Astrocyte of the hippocampus (primary cell): ENCODE measurements around the gene JAG2.

Source experiments
- DNase-seq: peaks from one replicate; pipeline ENCODE4 v3.0.0; 2011; ENCODE audit warnings: low read depth, low spot score

JAG2 gene

GRCh38 chr14:105168496-105168978 is at the start of gene JAG2:
Gene JAG2 (minus strand): TSS chr14:105168776. CDS start chr14:105168420, 356 bp downstream.
- DNase-seq: peak; percentile 65

DNA sequence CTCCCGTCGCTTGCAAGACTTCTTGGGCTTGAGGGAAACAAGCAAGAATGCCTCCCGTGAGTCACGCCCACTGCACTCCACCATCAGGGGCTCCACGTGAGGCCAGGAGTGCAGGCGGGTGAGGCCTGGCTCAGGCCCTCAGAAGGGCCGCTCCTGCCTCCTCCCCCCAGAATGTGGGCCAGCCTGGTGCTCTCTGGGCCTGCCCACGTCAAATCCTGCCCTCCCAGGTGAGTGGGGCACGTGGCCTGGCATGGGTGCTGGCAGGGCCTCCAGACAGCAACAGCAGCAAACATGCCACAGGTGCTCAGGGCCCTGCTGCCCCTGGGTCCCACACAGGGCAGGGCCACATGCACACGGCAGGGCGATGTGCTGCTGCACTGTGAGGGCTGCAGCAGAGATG is 49.2 kb upstream of the JAG2 start:
- DNase-seq: no peak

DNA sequence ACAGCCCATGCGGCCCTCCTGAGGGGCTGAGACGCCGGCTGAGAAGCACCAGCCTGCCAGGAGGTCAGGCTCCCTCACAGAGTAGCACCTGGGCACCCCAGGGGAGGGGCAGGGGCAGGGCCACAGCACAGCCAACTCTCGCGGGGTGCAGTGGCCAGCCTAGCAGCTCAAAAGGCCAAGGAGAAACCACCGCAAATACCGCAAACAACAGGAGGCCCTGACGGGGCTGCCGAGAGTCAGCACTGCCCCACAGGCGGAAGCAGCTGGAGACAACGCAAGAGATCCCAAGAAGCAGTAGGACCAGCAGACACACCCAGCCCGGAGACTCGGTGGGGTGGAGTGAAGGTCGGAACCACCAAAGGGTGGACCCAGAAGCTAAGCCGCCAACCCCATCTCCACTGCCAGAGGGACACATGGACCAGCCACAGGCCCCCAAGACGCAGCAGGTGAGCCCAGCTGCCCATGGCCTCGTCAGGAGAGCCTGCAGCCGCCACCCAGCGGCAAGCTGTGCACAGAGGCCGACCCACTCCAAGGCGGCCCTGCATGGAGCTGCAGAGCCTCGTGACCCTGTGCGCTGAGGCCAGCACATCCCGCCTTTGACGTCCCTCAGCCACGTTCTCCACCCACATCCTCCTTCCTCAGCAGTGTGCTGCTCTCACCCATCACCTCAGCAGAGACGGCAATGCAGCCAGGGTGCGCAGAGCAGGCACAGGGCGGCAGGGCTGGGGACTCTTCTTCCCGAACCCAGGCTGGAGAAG is 48.1 kb upstream of the JAG2 start:
- no peak for DNase-seq

GRCh38 chr14:105215602-105216001 is 47.0 kb upstream of the JAG2 start:
- DNase-seq: no peak

- DNase-seq: no peak
These were observed 45.8 kb upstream of the JAG2 start for GRCh38 chr14:105214324-105214915.

DNA sequence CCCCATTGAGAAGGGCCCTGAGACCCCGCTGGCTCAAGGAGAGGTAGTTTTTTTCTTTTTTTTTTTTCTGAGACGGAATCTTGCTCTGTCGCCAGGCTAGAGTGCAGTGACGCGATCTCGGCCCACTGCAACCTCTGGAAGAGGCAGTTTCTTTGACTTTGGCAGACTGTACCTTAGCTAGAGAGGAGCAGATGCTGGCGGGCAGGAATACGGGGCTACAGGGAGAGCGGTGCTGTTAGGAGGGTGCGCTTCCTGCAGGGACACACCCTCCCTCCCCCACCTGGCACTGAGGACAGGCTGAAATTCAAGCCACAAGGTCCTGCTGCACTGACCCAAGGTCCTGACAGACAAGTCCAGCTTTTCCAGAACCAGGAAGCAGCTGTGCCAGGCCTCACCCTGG is 44.8 kb upstream of the JAG2 start:
- no peak for DNase-seq

GRCh38 chr14:105212541-105213300 is 44.1 kb upstream of the JAG2 start:
- no peak for DNase-seq

DNA sequence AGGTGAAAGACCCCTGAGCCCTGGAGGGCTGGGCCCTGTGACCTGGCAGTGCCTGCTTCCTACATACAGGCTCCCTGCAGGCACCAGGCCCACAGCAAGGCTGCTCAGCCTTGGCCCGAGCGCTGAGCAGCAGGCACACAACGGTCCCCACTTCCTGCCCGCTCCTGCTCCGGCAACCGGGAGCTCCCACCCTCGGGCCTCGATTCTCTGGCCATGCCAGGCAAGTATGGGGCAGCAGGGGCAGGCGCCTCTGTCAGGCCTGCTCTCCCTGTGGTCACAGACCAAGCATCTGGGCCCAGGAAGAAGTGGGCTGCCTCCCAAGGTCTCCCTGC is 43.1 kb upstream of the JAG2 start:
- DNase-seq: no peak

- no peak for DNase-seq
These were observed 42.6 kb upstream of the JAG2 start for GRCh38 chr14:105211086-105211757.

GRCh38 chr14:105210266-105211025 is 41.9 kb upstream of the JAG2 start:
- DNase-seq: no peak

DNA sequence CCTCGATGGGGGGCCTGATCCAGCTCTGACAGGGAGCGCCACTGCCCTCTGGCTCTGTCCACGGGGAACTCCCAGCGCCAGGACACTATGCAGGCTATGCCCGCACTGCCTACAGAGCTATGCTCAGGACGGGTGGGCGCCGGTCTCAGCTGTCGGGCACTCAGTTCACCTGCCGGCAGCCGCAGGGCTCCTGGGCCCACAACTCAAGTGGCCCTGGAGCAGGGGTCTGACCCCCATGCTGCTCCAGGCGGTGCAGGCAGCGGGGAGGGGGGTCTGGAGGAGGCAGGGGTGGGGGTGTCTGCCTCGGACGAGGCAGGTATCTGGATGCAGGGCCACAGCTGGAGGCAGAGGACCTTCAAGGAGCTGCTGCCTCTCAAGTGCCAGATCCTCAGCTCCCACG is 41.1 kb upstream of the JAG2 start:
- no peak for DNase-seq

- no peak for DNase-seq
These were observed 40.5 kb upstream of the JAG2 start for GRCh38 chr14:105209091-105209490.

DNA sequence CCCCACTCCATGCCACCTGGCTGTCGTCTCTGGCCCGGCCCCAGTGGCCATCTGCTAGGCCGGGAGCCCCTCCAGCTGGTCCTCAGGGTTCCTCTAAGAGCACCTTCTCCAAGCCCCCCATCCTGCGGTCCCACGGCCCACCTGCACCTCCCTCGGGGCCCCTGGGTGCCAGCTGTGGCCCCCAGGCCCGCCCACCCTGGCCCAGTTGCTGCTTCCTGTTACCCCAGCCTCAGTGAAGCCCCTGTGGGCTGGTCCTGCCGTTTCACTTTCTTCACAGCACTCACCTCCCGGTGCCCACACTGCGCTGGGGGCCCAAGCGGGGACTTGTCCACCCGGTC is 40.1 kb upstream of the JAG2 start:
- DNase-seq: no peak

DNA sequence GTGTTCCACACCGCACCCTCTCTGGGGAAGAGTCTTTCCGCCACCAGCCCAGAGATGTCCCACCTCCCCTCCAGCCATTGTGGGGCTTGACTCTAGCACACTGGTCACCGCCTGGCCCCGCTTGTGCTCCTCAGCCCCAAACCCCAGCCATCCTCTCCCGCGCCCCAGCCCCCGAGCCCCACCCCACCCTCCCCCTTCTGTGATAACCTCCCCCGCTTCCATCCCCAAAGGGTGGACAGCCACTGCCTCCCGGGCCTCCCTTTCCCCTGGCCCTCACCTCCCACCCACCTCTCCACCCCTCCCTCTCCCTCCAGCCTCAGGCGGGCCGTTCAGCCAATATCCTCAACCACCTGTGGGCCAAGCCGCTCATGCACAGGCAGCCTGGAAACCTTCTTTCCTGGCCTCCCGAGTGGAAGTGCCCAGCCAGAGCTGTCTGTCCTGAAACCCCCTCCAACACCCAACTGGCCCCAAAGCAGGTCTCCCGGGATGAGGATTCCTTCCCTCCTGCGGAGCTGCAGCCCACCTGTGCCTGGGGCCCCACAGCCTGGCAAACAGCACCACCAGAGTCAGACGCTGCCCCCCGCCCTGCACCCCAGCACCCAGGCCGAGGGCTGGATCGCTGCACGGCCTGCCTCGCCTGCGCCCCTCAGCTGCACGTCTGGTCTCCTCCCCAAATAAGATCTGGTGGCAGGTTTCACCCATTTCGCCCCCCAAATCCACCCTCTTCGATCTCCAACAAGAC is 39.6 kb upstream of the JAG2 start:
- no peak for DNase-seq

DNA sequence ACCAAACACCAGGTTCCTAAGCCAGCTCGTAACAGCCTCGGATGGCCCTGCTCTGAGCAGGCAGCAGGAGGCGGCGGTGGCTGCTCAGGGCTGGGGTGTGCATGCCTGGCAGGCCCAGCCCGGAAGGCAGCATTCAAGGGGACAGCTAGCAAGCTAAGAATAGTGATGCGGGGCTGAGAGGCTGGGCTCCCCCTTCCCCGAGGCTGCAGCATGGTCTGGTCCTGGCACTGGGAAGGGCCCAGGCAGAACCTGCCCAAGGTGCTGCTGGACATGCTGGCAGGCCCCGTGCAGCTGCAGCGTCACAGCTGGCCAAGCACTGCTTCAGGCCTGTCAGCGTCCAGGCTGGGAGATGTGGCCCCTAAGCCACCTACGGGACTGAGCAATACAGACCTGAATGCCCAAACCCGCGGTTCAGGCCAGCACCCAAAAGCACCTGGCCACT is 38.9 kb upstream of the JAG2 start:
- no peak for DNase-seq

DNA sequence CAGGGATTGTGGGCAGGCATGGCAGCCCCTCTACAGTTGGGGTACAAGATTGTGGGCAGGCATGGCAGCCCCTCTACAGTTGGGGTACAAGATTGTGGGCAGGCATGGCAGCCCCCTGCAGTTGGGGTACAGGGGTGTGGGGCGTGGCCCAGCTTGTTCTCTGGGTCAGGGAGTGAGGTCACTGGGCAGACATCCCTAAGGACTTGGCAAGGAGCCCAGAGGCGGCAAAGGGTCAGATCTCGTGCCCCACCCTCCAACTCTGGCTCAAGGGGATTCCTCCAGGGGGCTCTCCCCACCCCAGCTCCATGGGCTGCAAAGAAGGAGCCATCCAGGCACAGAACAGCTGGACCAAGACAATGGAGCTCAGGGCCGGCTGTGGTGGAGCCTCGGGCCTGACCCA is 38.3 kb upstream of the JAG2 start:
- DNase-seq: no peak

DNA sequence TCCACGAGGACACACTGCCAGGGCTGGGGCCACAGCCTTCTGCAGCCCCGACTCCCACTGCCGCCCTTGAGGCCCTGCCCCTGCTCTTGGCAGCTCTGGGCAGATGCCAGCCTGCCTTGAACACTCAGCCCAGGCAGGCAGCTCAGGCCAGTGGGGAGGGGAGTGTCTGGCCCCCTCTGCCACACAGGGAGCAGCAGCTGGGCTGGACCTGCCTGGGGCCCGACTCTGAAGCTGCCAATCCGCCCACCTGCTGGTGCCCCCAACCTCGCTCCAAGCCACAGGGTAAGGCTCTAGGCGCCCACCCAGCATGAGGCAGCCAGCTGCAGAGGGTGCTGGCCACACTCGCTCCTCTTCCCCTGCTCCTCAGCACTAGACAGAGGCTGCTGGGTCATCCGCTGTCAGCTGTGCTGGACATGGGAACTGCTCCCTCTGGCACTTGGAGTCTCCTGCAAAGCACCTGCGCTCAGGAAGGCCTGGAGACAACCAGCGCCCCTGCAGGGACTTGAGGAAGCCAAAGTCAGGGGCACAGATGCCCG is 37.2 kb upstream of the JAG2 start:
- peak; percentile 42 for DNase-seq

- DNase-seq: no peak
These were observed 36.5 kb upstream of the JAG2 start for GRCh38 chr14:105204931-105205672.

GRCh38 chr14:105204206-105204930 is 35.8 kb upstream of the JAG2 start:
- peak; percentile 42 for DNase-seq
